Activated T-cell treated with anti-CD3 and anti-CD28 coated beads, Interleukin-2, amount 50 U/mL, for 48 hours (primary cell): ENCODE results near the gene ARID1B.
"Not testable (repeated sequence)": the region's sequence is repeated elsewhere in the genome, so short reads cannot be mapped to it uniquely, and the experiment has no call there.

Source experiments
- DNase-seq, 2 experiments: peaks; one replicate each; pipeline ENCODE4 v3.0.0-alpha.2; 2020

ARID1B gene

DNA sequence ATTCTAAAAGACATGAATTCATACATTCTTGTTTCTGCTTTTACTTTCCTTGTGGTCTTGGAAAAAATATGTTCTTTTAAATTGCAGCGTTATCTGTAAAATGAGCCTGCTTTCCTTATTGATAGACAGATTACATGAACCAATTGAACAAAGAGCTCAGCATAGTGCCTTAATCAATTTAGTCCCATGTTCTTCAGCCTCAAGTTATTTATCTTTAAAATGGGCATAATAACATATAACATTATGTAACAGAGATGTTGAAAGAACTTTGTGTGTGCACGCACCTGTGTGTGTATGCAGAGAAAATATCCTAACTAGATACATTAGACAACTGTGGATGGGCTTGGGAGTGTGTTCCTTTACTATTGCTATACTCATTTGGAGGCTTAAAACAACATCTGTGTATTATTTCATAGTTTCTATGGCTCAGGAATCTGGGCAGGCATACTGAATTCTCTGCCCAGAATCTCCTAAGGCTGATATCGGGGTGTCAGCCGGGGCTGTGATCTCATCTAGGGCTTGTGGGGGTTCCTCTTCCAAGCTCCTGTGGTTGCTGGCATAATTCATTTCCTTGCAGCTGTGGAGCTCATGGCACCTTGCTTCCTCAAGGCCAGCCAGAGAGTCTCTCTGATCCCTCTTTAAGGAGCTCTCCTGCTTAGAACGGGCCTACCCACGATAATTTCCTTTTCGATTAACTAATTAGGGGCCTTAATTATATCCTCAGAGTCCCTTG is 194.1 kb downstream of the ARID1B start:
- DNase-seq: no peak

DNA sequence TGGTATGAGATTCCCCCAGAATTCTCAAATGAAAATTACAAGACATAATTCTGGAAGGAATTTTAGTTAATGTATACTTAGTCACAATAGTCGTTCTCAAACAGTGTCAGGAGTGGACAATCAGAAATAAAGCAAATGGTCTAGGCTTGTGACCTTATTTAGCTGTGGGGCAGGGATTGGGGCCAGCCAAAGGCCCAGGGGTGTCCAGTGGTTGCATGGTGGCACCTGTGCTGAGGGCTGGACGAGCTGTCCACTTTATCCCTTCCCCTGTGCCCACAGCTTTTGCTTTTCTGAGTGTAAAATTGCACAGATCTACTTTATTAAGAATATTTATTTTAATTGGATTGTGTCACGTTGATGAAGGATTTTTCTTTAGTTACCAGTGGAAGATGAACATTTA is 195.0 kb downstream of the ARID1B start:
- DNase-seq: no peak

GRCh38 chr6:156974830-156975261 is 197.7 kb downstream of the ARID1B start:
- DNase-seq: no peak

- no peak for DNase-seq
These were observed 198.2 kb downstream of the ARID1B start for GRCh38 chr6:156975414-156975813.

DNA sequence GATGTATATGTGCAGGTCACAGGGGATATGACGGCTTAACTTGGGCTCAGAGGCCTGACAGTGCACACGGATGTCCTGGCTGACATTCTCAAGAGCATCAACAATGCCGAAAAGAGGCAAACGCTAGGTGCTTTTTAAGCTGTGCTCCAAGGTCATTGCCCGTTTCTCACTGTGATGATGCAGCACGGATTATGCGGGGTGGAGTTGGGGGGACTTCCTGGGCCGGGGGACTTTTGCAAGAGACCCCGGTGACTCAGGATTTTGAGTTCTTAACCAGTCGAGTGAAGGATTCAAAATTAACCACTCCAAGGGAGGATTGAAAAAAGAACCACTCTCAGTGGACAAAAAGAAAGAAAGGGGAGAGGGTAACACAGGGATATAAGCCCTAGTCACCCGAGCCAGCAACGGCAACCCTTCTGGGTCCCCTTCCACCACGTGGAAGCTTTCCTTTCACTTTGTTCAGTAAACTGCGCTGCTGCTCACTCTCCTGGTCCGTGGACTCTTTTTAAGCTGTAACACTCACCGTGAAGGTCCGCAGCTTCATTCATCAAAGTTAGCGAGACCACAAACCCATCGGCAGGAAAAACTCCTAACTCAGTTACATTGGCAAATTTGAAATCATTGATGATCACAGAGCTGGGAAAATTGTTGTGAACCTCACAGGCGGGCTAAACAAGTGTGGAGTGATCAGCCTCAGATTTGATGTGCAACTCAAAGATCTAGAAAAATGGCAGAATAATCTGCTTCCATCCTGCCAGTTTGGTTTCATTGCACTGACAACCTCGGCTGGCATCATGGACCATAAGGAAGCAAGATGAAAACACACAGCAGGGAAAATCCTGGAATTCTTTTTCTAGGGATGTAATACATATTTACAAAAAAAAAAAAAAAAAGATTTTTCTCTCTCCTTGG is 199.3 kb downstream of the ARID1B start:
- DNase-seq: no peak

DNA sequence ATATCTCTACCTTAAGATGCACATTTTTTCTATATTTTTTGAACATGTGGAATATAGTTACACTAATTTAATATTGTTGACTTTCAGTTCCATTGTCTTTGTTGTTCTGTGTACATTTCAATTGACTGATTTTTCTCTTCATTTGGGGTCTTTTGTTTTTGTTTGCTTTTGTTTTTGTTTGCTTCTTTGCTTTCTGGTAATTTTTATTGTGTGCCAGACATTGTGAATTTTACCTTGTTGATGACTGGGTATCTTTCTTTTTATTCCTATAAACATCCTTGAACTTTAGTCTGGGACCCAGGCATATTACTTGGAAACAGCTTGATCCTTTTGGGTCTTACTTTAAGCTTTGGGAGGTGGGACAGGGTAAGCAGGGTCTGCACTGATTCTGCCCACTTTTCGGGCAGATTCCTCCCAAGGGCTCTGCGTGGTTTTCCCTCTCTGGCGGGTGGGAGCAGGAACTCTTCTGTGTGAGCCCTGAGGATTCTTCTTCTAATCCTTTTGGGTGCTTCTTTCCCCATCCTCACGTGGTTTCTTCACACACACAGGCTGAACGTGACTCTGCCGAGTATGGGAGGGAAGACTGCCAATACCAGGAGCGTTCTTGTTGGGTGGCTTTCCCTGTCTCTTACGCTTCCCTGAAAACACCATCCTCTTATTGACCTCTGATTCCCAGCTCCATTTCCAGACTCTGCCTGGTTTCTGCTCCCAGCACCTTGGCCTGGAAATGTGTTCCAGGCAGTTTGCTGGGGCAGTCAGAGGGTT is 200.5 kb downstream of the ARID1B start:
- DNase-seq: no peak

GRCh38 chr6:156978948-156979347 is 201.8 kb downstream of the ARID1B start:
- no peak for DNase-seq

DNA sequence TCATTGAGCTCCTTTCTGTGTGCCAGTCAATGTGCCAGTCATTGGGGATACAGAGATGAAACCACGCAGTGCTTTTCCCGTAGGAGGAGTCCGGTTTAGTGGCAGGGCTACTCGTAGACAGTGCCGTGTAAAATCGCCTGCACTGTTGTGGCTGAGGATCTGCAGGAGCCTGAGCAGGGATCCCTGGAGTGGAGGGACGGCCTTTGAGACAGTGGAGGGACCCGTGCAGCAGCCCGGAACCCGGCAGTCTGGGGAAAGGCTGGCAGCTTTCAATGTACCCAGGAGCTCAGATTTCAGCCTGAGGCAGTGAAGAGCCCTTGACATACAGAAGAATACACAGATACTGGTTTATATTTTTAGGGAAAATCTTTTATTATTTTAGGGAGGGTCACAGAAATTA is 203.3 kb downstream of the ARID1B start:
- no peak for DNase-seq

DNA sequence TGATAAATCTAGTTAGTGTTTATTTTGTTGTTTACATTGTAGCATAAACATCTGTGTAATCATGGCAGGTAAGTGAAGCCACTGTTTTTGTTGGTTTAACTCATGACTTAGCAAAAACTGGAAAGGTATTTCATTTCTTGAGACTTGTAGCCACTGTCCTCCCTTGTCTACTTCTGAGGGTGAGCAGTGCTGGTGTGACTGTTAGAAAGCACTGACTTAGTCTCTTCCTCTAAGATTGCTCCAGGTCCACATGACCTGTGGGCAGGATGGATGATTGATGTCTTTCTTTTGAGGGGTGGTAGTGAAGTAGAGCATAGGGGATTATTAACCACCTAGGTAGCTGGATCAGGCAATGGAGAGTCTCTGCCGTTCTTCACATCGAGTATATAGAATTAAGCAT is 203.8 kb downstream of the ARID1B start:
- no peak for DNase-seq

DNA sequence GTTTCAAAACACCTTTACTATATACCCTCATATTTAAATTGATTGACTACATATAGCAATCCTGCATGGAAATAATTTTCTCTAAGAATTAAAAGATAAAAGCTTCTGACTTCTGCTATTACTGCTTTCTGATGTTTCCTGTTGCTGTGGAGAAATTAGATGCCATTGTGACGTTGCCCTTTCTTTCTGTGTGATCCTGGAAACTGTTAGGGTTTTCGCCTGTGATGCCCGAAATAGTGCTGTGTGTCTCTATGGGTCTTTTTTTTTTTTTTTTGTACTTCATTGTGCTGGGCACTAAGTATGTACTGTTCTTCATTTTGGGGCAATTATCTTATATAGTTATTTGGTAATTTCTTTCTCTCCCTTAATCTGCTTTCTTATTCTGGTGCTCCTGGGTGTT is 205.0 kb downstream of the ARID1B start:
- DNase-seq: no peak

- DNase-seq: not testable (repeated sequence)
These were observed 205.7 kb downstream of the ARID1B start for GRCh38 chr6:156982864-156983263.

GRCh38 chr6:156984178-156984738 is 207.1 kb downstream of the ARID1B start:
- no peak for DNase-seq

DNA sequence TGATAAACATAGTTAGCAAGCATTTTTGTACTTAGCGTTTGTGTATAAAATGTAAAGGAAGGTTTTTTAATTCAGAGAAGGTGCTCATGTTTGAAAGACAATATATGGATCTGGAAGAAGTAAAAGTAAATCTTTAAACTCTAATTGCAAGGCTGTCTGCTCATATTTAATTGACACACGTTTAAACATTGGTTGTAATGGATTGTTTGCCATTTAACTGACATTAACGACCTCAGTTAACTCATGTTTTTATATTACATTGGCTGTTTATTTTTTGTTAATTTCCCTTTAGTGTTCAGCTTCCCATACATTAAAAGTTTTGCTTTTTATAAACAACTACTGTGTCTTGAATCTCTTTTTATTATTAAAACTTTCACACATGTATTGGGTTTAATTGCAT is 208.1 kb downstream of the ARID1B start:
- DNase-seq: no peak

DNA sequence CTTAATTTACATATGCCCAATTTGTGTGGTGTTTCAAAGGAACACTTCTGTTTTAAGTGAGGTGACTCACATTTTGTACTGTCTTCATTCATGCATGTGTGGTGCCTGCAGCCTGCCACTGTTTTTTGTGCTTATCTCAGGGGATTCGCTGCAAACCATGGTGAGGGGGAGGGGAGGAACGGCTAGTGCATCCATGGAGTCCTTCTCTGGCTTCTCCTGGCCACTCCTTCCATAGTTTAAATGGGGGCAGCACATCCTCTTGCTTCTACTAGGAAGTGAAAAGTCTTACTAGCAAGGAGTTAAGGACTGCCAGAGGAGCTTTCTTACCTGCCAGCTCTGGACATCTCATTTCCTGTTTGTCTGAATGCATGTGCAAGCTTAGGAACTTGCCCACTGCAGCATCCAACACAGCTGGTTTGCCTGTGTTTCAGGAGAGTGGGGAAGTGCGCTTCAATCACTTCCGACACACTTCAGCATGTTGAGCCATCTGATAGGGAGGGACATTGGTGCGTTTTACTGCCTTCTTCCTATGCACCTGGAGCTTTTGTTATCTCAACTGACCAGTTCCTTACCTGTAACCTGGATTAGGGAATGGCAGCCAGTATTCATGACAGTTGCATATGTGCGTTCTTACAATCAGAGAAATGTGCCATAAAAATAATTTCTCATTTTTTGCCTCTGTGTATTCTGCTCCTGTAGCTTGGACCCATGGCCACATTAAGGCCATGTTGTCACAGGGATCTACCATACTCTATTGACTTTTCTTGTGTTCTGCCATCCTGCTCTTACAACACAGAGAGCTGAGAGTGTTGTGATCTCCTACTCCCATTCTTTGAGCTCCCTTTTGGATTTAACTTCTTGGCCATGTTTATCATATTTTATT is 211.3 kb downstream of the ARID1B start:
- DNase-seq: no peak

DNA sequence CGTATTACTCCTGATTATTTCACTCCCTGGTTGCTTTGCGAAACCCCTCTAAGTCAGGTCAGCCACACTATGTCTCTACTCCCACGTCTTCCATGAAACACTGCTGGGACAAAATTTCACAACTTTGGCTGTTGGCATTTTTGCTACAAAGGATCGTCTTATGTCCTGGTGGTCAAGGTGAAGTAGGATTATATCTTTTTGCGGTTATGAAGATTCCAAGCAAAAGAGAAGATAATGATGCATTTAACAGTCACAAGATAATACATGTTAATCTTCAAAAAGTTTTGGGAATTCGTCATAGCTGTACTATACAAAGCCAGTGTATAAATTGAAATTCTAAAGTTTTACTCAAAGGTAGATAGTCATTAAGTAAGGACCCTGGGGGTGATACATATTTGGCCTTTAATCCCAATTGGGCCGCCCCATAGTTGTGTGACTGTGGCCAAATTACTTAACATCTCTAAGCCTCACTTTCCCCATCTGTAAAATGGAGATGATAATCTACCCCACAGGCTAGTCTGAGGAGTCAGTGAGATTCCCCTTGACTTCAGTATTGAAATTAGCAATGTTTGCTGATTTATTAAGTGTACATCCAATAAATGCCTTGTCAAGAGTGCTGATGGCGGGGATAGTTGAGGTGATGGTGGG is 212.1 kb downstream of the ARID1B start:
- no peak for DNase-seq

GRCh38 chr6:156992020-156992804 is 215.0 kb downstream of the ARID1B start:
- no peak for DNase-seq

DNA sequence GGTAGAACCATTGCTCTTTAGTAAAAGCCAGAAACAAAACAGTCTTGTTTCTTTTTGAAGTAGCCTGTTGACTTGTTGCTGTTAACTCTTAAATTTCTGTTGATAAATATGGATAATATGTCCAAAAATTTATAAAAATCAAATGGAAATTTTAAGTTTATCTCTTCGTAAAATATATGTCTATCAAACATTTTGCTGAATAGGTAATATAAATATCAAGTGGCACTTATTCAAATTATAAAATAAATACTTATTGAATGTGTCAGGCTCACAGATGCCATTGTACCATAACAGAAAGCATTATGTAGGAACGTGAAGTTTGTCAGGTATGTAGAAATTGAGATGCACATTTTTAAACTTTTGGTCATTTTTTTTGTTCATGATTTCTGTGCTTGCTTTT is 216.5 kb downstream of the ARID1B start:
- no peak for DNase-seq

- no peak for DNase-seq
These were observed 217.3 kb downstream of the ARID1B start for GRCh38 chr6:156994215-156995076.

- DNase-seq: no peak
These were observed 218.3 kb downstream of the ARID1B start for GRCh38 chr6:156995502-156995901.

DNA sequence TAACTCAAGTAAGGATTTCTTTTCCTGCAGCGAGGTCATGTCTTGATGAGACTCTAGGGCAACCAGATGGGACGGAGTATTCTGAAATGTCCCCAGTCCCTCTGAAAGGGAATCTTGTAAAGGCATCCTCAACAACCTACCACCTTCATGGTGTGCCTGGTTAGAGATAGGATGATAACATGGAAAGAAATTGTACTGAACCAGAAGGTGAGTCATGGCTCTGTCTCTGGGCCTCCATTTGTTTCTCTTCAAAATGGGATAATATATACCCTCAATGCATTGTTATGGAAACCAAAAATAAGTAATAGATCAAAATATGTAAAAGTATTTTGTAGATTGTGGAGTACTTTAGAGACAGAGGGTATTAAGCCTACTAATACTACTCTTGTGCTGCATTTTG is 219.1 kb downstream of the ARID1B start:
- no peak for DNase-seq
